Endothelial cell of umbilical vein (primary cell): ENCODE results near the gene CCDC57. TPM values are rescaled to one million over a fixed set of nuclear protein-coding genes. Genes with fewer than 3 reads are reported as not detected.

Experiments used
- BruUV-seq: library from RNA; stranded (reverse); fragments of 400-500 nt; replicated peaks from 2 replicates; lab custom pipeline; 2021; lab: Mats Ljungman, UMichigan
- CTCF ChIA-PET: fragments of 300-600, 350-600 bp; sonication (Branson Sonifier 250); formaldehyde crosslinking; loops from one replicate; lab custom pipeline; 2021; ENCODE audit warnings: antibody characterized with exemption, inconsistent platforms; lab: Charles Lee
- POLR2A ChIA-PET: fragments of 300-600, 350-600 bp; sonication (Branson Sonifier 250); formaldehyde crosslinking; loops from one replicate; lab custom pipeline; 2021; ENCODE audit warnings: antibody characterized with exemption, inconsistent platforms; lab: Charles Lee
- DNase-seq: peaks from one replicate; pipeline ENCODE4 v3.0.0-alpha.2; 2011; ENCODE audit warnings: low read depth, low spot score
- FAIRE-seq: peaks from 2 replicates; lab custom pipeline; 2011; peaks lifted over from hg19 to GRCh38; lab: Jason Lieb, UNC
- H2AFZ ChIP-seq: 2 replicates; pipeline ENCODE4 v1.6.0; 2012; ENCODE audit warnings: low read depth, low read length, control low read depth, inconsistent platforms
- H3K27ac ChIP-seq: 2 replicates; pipeline ENCODE4 v1.5.1; 2011; ENCODE audit warnings: low read depth, mild to moderate bottlenecking, control low read depth, low read length, moderate library complexity; ENCODE audit not compliant: insufficient read depth
- H3K27me3 ChIP-seq, 2 experiments: 2 replicates each; pipeline versions ENCODE4 v1.6.0 to v1.6.1; 2011; ENCODE audit warnings: low read length in 2 of 2, mixed read lengths in 1 of 2; ENCODE audit not compliant: control insufficient read depth in 2 of 2, insufficient read depth in 2 of 2
- H3K36me3 ChIP-seq, 2 experiments: 2 replicates in 1 of 2; 3 replicates in 1 of 2; pipeline ENCODE4 v1.5.1; 2011; ENCODE audit warnings: low read length in 2 of 2, mild to moderate bottlenecking in 1 of 2, moderate library complexity in 1 of 2; ENCODE audit not compliant: control insufficient read depth in 2 of 2, insufficient read depth in 2 of 2; ENCODE audit errors: extremely low read depth in 1 of 2
- H3K4me1 ChIP-seq: 3 replicates; pipeline ENCODE4 v1.5.1; 2011; ENCODE audit warnings: mild to moderate bottlenecking, low read length; ENCODE audit not compliant: control insufficient read depth, insufficient read depth; ENCODE audit errors: extremely low read depth
- H3K4me2 ChIP-seq: 2 replicates; pipeline ENCODE4 v1.6.1; 2011; ENCODE audit warnings: low read length, control low read depth, mixed read lengths; ENCODE audit not compliant: insufficient read depth
- H3K4me3 ChIP-seq, 3 experiments: fragments of 200-600 bp in 1 of 3; sonication (generic), shearing (Covaris generic) in 1 of 3; replicated peaks in 1 of 3; 2 replicates each; pipeline ENCODE4 v1.5.1; 2011 to 2016; ENCODE audit warnings: control low read depth in 3 of 3, low read length in 3 of 3, mild to moderate bottlenecking in 2 of 3, inconsistent platforms in 1 of 3, low read depth in 1 of 3, moderate library complexity in 1 of 3; ENCODE audit not compliant: insufficient read depth in 1 of 3
- H3K79me2 ChIP-seq: 2 replicates; pipeline ENCODE4 v1.6.0; 2012; ENCODE audit warnings: low read length, inconsistent platforms; ENCODE audit not compliant: control insufficient read depth, insufficient read depth
- H3K9ac ChIP-seq: replicated peaks from 2 replicates; pipeline ENCODE3; 2011; ENCODE audit warnings: low read length, control low read depth; ENCODE audit not compliant: insufficient read depth; ENCODE audit errors: extremely low read depth
- H3K9me1 ChIP-seq: replicated peaks from 3 replicates; pipeline ENCODE4 v1.6.0; 2011; ENCODE audit warnings: mild to moderate bottlenecking, low read length; ENCODE audit not compliant: control insufficient read depth, insufficient read depth; ENCODE audit errors: extremely low read depth
- H3K9me3 ChIP-seq: replicated peaks from 2 replicates; pipeline ENCODE4 v1.5.1; 2012; ENCODE audit warnings: low read length, inconsistent platforms; ENCODE audit not compliant: control insufficient read depth, insufficient read depth
- H4K20me1 ChIP-seq: replicated peaks from 2 replicates; pipeline ENCODE3; 2011; ENCODE audit warnings: mild to moderate bottlenecking, low read length; ENCODE audit not compliant: control insufficient read depth, insufficient read depth; ENCODE audit errors: extremely low read depth
- EZH2 ChIP-seq: IDR thresholded peaks from 2 replicates; pipeline ENCODE4 v1.6.1; 2012; ENCODE audit warnings: borderline replicate concordance, low read depth, mild to moderate bottlenecking, moderate library complexity, low read length, inconsistent platforms; ENCODE audit not compliant: severe bottlenecking
- FOS ChIP-seq: IDR thresholded peaks from 2 replicates; pipeline ENCODE4 v1.6.1; 2011; ENCODE audit warnings: mild to moderate bottlenecking, low read length, moderate library complexity, borderline replicate concordance; ENCODE audit not compliant: insufficient read depth
- GATA2 ChIP-seq: IDR thresholded peaks from 2 replicates; pipeline ENCODE4 v1.7.0; 2011; ENCODE audit warnings: low read depth, mild to moderate bottlenecking, moderate library complexity, mixed read lengths, low read length; ENCODE audit not compliant: insufficient read length, insufficient read depth
- JUN ChIP-seq: IDR thresholded peaks from 2 replicates; pipeline ENCODE4 v1.6.1; 2011; ENCODE audit warnings: borderline replicate concordance, low read depth; ENCODE audit not compliant: insufficient read length, insufficient read depth
- MYC ChIP-seq: IDR thresholded peaks from one replicate; pipeline ENCODE4 v1.6.1; 2011; ENCODE audit warnings: mild to moderate bottlenecking, low read depth, low read length
- POLR2A ChIP-seq: IDR thresholded peaks from 2 replicates; pipeline ENCODE4 v1.6.1; 2012; ENCODE audit warnings: low read depth, mild to moderate bottlenecking, control low read depth, low read length
- POLR2AphosphoS5 ChIP-seq: IDR thresholded peaks from 2 replicates; pipeline ENCODE4 v1.6.1; 2012; ENCODE audit warnings: low read depth, mild to moderate bottlenecking, control low read depth, low read length, moderate library complexity; ENCODE audit not compliant: insufficient read depth
- dilution Hi-C: fragments of 300-500 bp; cut with MboI; formaldehyde crosslinking; loops from one replicate; pipeline ENCODE4 v1.15.0; 2019; ENCODE audit warnings: low sequenced_read_pairs; ENCODE audit not compliant: extremely low pct_ligation_motif_present
- intact Hi-C: fragments of 100-400 bp; cut with micrococcal nuclease; formaldehyde crosslinking; loops from one replicate; pipeline ENCODE4 v1.10.0; 2022
- polyA plus RNA-seq, 4 experiments: library from polyadenylated mRNA; depleted of rRNA in 3 of 4; stranded (reverse) in 3 of 4; unstranded in 1 of 4; fragments of >200 nt; gene quantifications; 2 replicates each; pipeline versions ENCODE4 v1.2.1 to v1.2.3, GENCODE V29; 2011 to 2012; ENCODE audit warnings: missing spikeins in 1 of 4
- total RNA-seq: library from RNA; stranded (reverse); gene quantifications from 2 replicates; pipeline ENCODE4 v1.2.3, GENCODE V29; 2021
- TF ChIP-seq, protein P1 (sequence below), 2 donors: IDR thresholded peaks; 1 replicate in 1 of 2; 2 replicates in 1 of 2; pipeline ENCODE4 v1.5.1; 2011; ENCODE audit warnings: low read length in 2 of 2, mild to moderate bottlenecking in 2 of 2, moderate library complexity in 2 of 2, control low read depth in 1 of 2, inconsistent platforms in 1 of 2, low read depth in 1 of 2; ENCODE audit not compliant: insufficient read depth in 1 of 2; ENCODE audit errors: extremely low read depth in 1 of 2
- TF ChIP-seq, protein P2 (sequence below): IDR thresholded peaks from 2 replicates; pipeline ENCODE4 v1.6.1; 2011; ENCODE audit not compliant: insufficient read depth, insufficient read length

The CCDC57 gene
- total and polyA plus RNA-seq, 2 donors (not counting 3 experiments of a cell fraction or from before 2014, with no cell fraction given): 18.6 to 31.6 TPM

DNA sequence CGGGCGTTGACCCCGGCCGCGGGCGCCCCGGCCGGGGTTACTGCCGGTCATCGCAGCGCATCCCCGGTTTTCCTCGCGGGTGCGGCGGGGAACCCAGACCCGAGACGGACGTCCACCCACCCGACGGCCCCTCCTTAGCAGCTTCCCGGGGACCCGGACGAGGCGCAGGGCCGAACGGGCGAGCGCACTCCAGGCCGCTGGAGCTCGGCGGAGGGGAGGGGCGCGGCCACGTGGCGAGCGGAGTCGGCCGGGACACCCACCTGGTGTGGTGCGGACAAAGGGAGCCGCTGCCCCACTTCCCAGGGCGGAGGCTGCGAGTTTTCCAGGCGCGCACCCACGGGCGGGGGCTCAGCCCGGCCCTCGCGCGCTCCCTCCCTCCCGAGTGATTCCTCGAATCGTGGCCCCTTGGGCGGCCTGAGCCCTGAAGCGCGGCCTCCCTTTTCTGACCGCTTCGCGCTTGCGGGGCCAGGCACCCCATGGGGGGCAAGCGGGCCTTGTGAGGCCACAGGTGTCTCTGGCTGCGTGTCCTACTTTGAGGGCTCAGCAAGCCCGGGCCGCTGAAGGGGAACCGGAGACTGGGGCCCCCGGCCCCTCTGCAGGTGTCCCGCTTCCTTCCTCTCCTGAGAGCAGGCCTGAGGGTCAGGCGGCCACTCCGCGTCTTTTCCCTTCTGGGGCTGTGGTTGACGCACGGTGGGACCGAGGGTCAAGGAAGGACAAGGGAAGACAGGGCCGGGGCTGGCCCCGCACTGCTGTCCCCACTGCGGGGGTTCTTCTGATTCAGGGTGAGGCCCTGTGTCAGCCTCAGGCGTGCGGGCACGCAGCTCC, 113.5 kb downstream of the CCDC57 start:
- dilution Hi-C loops: no loop called here
- POLR2A ChIA-PET: interaction anchor here (0.6 to 2.2 kb wide), 4 partner anchors 8 to 34 kb away, joined by 3 to 10 read pairs (median 6); partner anchors contain the start of gene DUS1L
- H3K79me2 ChIP-seq: peaks cover 36% of the 10 kb centered on the region

More for the DNA sequence above, 113.5 kb downstream of the CCDC57 start:
- Histone ChIP-seq H3K4me3 (peak overlapping the region in 2 of 3 experiments; percentile 35 to 61), H4K20me1 (no peaks in the 10 kb centered on the region), H3K4me2 (peak overlapping the region; percentile 61), H3K27ac (peak overlapping the region; percentile 76), H3K9me1 (no peaks in the 10 kb centered on the region), H3K9me3 (no peaks in the 10 kb centered on the region), H3K4me1 (peaks cover 20% of the 10 kb centered on the region), H3K27me3 (no peaks in the 10 kb centered on the region), H2AFZ (peak overlapping the region; percentile 75), H3K36me3 (peaks cover 7 to 8% of the 10 kb centered on the region in 2 experiments), H3K9ac (peak overlapping the region; percentile 65)
- peak; percentile 18 for TF ChIP-seq POLR2A
- TF ChIP-seq POLR2AphosphoS5: no peak
- no peak for TF ChIP-seq FOS
- no peak for TF ChIP-seq EZH2
- no peak for TF ChIP-seq JUN
- peak; percentile 81 for TF ChIP-seq MYC
- TF ChIP-seq, protein P1, sequence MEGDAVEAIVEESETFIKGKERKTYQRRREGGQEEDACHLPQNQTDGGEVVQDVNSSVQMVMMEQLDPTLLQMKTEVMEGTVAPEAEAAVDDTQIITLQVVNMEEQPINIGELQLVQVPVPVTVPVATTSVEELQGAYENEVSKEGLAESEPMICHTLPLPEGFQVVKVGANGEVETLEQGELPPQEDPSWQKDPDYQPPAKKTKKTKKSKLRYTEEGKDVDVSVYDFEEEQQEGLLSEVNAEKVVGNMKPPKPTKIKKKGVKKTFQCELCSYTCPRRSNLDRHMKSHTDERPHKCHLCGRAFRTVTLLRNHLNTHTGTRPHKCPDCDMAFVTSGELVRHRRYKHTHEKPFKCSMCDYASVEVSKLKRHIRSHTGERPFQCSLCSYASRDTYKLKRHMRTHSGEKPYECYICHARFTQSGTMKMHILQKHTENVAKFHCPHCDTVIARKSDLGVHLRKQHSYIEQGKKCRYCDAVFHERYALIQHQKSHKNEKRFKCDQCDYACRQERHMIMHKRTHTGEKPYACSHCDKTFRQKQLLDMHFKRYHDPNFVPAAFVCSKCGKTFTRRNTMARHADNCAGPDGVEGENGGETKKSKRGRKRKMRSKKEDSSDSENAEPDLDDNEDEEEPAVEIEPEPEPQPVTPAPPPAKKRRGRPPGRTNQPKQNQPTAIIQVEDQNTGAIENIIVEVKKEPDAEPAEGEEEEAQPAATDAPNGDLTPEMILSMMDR (IDR thresholded peaks at IDR 0.05; ENCODE audit: extremely low read depth in 1 of 2, insufficient read depth in 1 of 2, low read depth in 1 of 2, low read length in 2 of 2): no peak
- TF ChIP-seq GATA2: no peak
- TF ChIP-seq, protein P2, sequence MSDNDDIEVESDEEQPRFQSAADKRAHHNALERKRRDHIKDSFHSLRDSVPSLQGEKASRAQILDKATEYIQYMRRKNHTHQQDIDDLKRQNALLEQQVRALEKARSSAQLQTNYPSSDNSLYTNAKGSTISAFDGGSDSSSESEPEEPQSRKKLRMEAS: peak; percentile 60
- DNase-seq (no peak), FAIRE-seq (no peak)
- BruUV-seq: TSS peak; percentile 64
- intact Hi-C loops: loop anchor here (2.0 to 5.0 kb wide), 5 partner anchors 56 to 128 kb away; partner anchors contain the start of genes ASPSCR1, CENPX, LRRC45 and RAC3
- CTCF ChIA-PET: interaction anchor here (1.3 to 1.8 kb wide), 3 partner anchors 13 to 68 kb away, joined by 4 to 15 read pairs (median 6); partner anchors contain the start of genes DCXR and RAC3
